ENCODE results near the gene NDUFAF2.
"Not testable (repeated sequence)": the region's sequence is repeated elsewhere in the genome, so short reads cannot be mapped to it uniquely, and the experiment has no call there.

Gene NDUFAF2

GRCh38 chr5:60992871-60993270 is 47.9 kb downstream of the NDUFAF2 start:
- in situ Hi-C loops (cut with MboI; ENCODE audit: low sequenced_read_pairs), result no loop called here

- in situ Hi-C loops (cut with MboI; ENCODE audit: low sequenced_read_pairs), result no loop called here
Measured at GRCh38 chr5:60993425-60993824, 48.4 kb downstream of the NDUFAF2 start.

- in situ Hi-C loops (cut with MboI; ENCODE audit: low sequenced_read_pairs), result no loop called here
Measured at GRCh38 chr5:60993875-60994571, 49.0 kb downstream of the NDUFAF2 start.

- in situ Hi-C loops (cut with MboI; ENCODE audit: low sequenced_read_pairs), result no loop called here
Measured at GRCh38 chr5:60996368-60996767, 51.4 kb downstream of the NDUFAF2 start.

GRCh38 chr5:60997721-60998120 is 52.7 kb downstream of the NDUFAF2 start:
- in situ Hi-C loops (cut with MboI; ENCODE audit: low sequenced_read_pairs), result no loop called here

- in situ Hi-C loops (cut with MboI; ENCODE audit: low sequenced_read_pairs), result no loop called here
Measured at GRCh38 chr5:61000887-61001286, 55.9 kb downstream of the NDUFAF2 start.

- in situ Hi-C loops (cut with MboI; ENCODE audit: low sequenced_read_pairs), result no loop called here
Measured at GRCh38 chr5:61001647-61002046, 56.6 kb downstream of the NDUFAF2 start.

GRCh38 chr5:61002611-61003355 is 57.8 kb downstream of the NDUFAF2 start:
- in situ Hi-C loops (cut with MboI; ENCODE audit: low sequenced_read_pairs), result no loop called here

GRCh38 chr5:61004448-61004847 is 59.4 kb downstream of the NDUFAF2 start:
- in situ Hi-C loops (cut with MboI; ENCODE audit: low sequenced_read_pairs), result no loop called here

- in situ Hi-C loops (cut with MboI; ENCODE audit: low sequenced_read_pairs), result no loop called here
Measured at GRCh38 chr5:61009907-61010306, 64.9 kb downstream of the NDUFAF2 start.

GRCh38 chr5:61010467-61011454 is 65.8 kb downstream of the NDUFAF2 start:
- in situ Hi-C loops (cut with MboI; ENCODE audit: low sequenced_read_pairs), result no loop called here

- in situ Hi-C loops (cut with MboI; ENCODE audit: low sequenced_read_pairs), result no loop called here
Measured at GRCh38 chr5:61018062-61018461, 73.1 kb downstream of the NDUFAF2 start.

- in situ Hi-C loops (cut with MboI; ENCODE audit: low sequenced_read_pairs), result no loop called here
Measured at GRCh38 chr5:61019642-61020041, 74.6 kb downstream of the NDUFAF2 start.

- in situ Hi-C loops (cut with MboI; ENCODE audit: low sequenced_read_pairs), result no loop called here
Measured at GRCh38 chr5:61020415-61020814, 75.4 kb downstream of the NDUFAF2 start.

GRCh38 chr5:61023131-61023530 is 78.1 kb downstream of the NDUFAF2 start:
- in situ Hi-C loops (cut with MboI; ENCODE audit: low sequenced_read_pairs), result no loop called here

GRCh38 chr5:61026004-61026403 is 81.0 kb downstream of the NDUFAF2 start:
- in situ Hi-C loops (cut with MboI; ENCODE audit: low sequenced_read_pairs), result no loop called here

GRCh38 chr5:61028382-61028781 is 83.4 kb downstream of the NDUFAF2 start:
- in situ Hi-C loops (cut with MboI; ENCODE audit: low sequenced_read_pairs), result no loop called here

- in situ Hi-C loops (cut with MboI; ENCODE audit: low sequenced_read_pairs), result no loop called here
Measured at GRCh38 chr5:61029456-61030162, 84.6 kb downstream of the NDUFAF2 start.

GRCh38 chr5:61030163-61030482 is 85.1 kb downstream of the NDUFAF2 start:
- in situ Hi-C loops (cut with MboI; ENCODE audit: low sequenced_read_pairs), result no loop called here

- in situ Hi-C loops (cut with MboI; ENCODE audit: low sequenced_read_pairs), result not testable (repeated sequence)
Measured at GRCh38 chr5:61031301-61031700, 86.3 kb downstream of the NDUFAF2 start.

- in situ Hi-C loops (cut with MboI; ENCODE audit: low sequenced_read_pairs), result no loop called here
Measured at GRCh38 chr5:61044545-61044944, 99.5 kb downstream of the NDUFAF2 start.
